HepG2 (cell line): Measurements from ENCODE around the gene COL27A1. TPM values are rescaled to one million over a fixed set of nuclear protein-coding genes. Genes with fewer than 3 reads are reported as not detected.

Source experiments
- ATAC-seq: fragments of 200-7000 bp; cut with Tn5 transposase; 3 replicates; pipeline ENCODE4 v1.9.1; 2020; ENCODE audit warnings: mild to moderate bottlenecking, moderate library complexity
- BruUV-seq: library from RNA; stranded (reverse); fragments of 400-500 nt; replicated peaks from 2 replicates; lab custom pipeline; 2021; lab: Mats Ljungman, UMichigan
- CTCF ChIA-PET: fragments of 300-600 bp; formaldehyde crosslinking; extraction: SDS; loops from one replicate; lab custom pipeline; 2021; ENCODE audit warnings: low total read pairs, inconsistent platforms, low intra/inter-chr PET ratio; lab: Yijun Ruan, JAX
- POLR2A ChIA-PET: fragments of 350-600 bp; sonication (Branson Sonifier 250); formaldehyde crosslinking; loops from one replicate; lab custom pipeline; 2020; ENCODE audit warnings: antibody characterized with exemption, inconsistent platforms; lab: Yijun Ruan, JAX
- DNase-seq: peaks from one replicate; pipeline ENCODE4 v3.0.0-alpha.2; 2015; ENCODE audit warnings: low spot score
- FAIRE-seq: peaks from 3 replicates; lab custom pipeline; 2011; peaks lifted over from hg19 to GRCh38; lab: Jason Lieb, UNC
- H2AFZ ChIP-seq: one replicate; pipeline ENCODE4 v1.6.1; 2011; ENCODE audit warnings: low read length, inconsistent platforms
- H3K27ac ChIP-seq: fragments of 300-600 bp; 3 replicates; pipeline ENCODE4 v1.8.0; 2011; ENCODE audit warnings: mixed run types, mild to moderate bottlenecking, mixed read lengths, low read length, inconsistent platforms; ENCODE audit not compliant: insufficient read depth; ENCODE audit errors: extremely low read length
- H3K27me3 ChIP-seq, 2 experiments: fragments of 200-600 bp in 1 of 2; 2 replicates in 1 of 2; 3 replicates in 1 of 2; pipeline versions ENCODE4 v1.6.0 to v1.8.0; 2011; ENCODE audit warnings: low read length in 2 of 2, mild to moderate bottlenecking in 2 of 2, moderate library complexity in 2 of 2, inconsistent platforms in 1 of 2; ENCODE audit not compliant: insufficient read depth in 2 of 2, control insufficient read depth in 1 of 2
- H3K36me3 ChIP-seq, 2 experiments: fragments of 200-600 bp in 1 of 2; replicated peaks in 1 of 2; 2 replicates in 1 of 2; 3 replicates in 1 of 2; pipeline versions ENCODE4 v1.5.1 to v1.8.0; 2011; ENCODE audit warnings: low read length in 2 of 2, inconsistent platforms in 1 of 2; ENCODE audit not compliant: insufficient read depth in 2 of 2, control insufficient read depth in 1 of 2
- H3K4me1 ChIP-seq: 2 replicates; pipeline ENCODE4 v1.5.1; 2012; ENCODE audit warnings: low read length, inconsistent platforms; ENCODE audit not compliant: insufficient read depth
- H3K4me2 ChIP-seq: 2 replicates; pipeline ENCODE4 v1.6.0; 2011; ENCODE audit warnings: low read depth, low read length, inconsistent platforms
- H3K4me3 ChIP-seq, 3 experiments: fragments of 200-600 bp in 1 of 3; sonication (generic), shearing (Covaris generic) in 1 of 3; replicated peaks in 1 of 3; 2 replicates each; pipeline ENCODE4 v1.5.1; 2011 to 2016; ENCODE audit warnings: low read length in 3 of 3, inconsistent platforms in 2 of 3, low read depth in 2 of 3, mild to moderate bottlenecking in 2 of 3, control low read depth in 1 of 3, mixed read lengths in 1 of 3; ENCODE audit not compliant: insufficient read depth in 1 of 3
- H3K79me2 ChIP-seq: one replicate; pipeline ENCODE4 v1.6.1; 2011; ENCODE audit warnings: low read length, inconsistent platforms; ENCODE audit not compliant: insufficient read depth
- H3K9ac ChIP-seq: 2 replicates; pipeline ENCODE4 v1.6.0; 2011; ENCODE audit warnings: mild to moderate bottlenecking, low read depth, low read length, inconsistent platforms; ENCODE audit not compliant: insufficient read depth
- H3K9me3 ChIP-seq: 2 replicates; pipeline ENCODE4 v1.5.1; 2012; ENCODE audit warnings: mild to moderate bottlenecking, low read length
- H4K20me1 ChIP-seq: 2 replicates; pipeline ENCODE4 v1.6.0; 2011; ENCODE audit warnings: inconsistent platforms, mild to moderate bottlenecking, low read length, moderate library complexity; ENCODE audit not compliant: insufficient read depth
- ATF7 ChIP-seq, 2 experiments: fragments of 450-650 bp in 1 of 2; sonication (generic) in 1 of 2; formaldehyde crosslinking in 1 of 2; IDR thresholded peaks; 2 replicates each; pipeline versions ENCODE4 v1.4.0 to v1.6.1; 2016 to 2020; ENCODE audit warnings: antibody characterized with exemption in 1 of 2, mild to moderate bottlenecking in 1 of 2, missing genetic modification reagents in 1 of 2
- BCL6 ChIP-seq: IDR thresholded peaks from 2 replicates; pipeline ENCODE4 v1.6.1; 2016; ENCODE audit warnings: missing genetic modification reagents, missing compliant biosample characterization
- CREB1 ChIP-seq, 2 experiments: fragments of 450-650 bp in 1 of 2; IDR thresholded peaks; 2 replicates each; pipeline ENCODE4 v1.6.1; 2016 to 2017; ENCODE audit warnings: control low read depth in 1 of 2, mild to moderate bottlenecking in 1 of 2, missing compliant biosample characterization in 1 of 2, missing genetic modification characterization in 1 of 2
- PHF8 ChIP-seq: sonication (generic); formaldehyde crosslinking; IDR thresholded peaks from 2 replicates; pipeline ENCODE4 v1.5.0; 2020; ENCODE audit warnings: missing genetic modification reagents
- SAP130 ChIP-seq: IDR thresholded peaks from 2 replicates; pipeline ENCODE4 v1.6.1; 2016; ENCODE audit warnings: low read depth
- ZBTB21 ChIP-seq: sonication (generic); formaldehyde crosslinking; IDR thresholded peaks from 2 replicates; pipeline ENCODE4 v1.4.0; 2020; ENCODE audit warnings: missing genetic modification reagents
- ZFP36 ChIP-seq: fragments of 150-350 bp; IDR thresholded peaks from 2 replicates; pipeline ENCODE4 v1.6.1; 2018; ENCODE audit warnings: borderline replicate concordance, low read length, low read depth; ENCODE audit not compliant: partially characterized antibody
- ZNF292 ChIP-seq: sonication (generic); formaldehyde crosslinking; IDR thresholded peaks from 2 replicates; pipeline ENCODE4 v1.8.1; 2022; ENCODE audit warnings: mild to moderate bottlenecking, low read depth, missing genetic modification reagents, borderline replicate concordance
- ZNF34 ChIP-seq: sonication (generic); formaldehyde crosslinking; IDR thresholded peaks from 2 replicates; pipeline ENCODE4 v1.4.0; 2020; ENCODE audit warnings: mild to moderate bottlenecking, missing genetic modification reagents, borderline replicate concordance
- ZNF598 ChIP-seq: sonication (generic); formaldehyde crosslinking; IDR thresholded peaks from 2 replicates; pipeline ENCODE4 v1.5.1; 2020; ENCODE audit warnings: mild to moderate bottlenecking, missing genetic modification reagents, borderline replicate concordance
- ZNF687 ChIP-seq: sonication (generic); formaldehyde crosslinking; IDR thresholded peaks from 2 replicates; pipeline ENCODE4 v1.5.1; 2020; ENCODE audit warnings: mild to moderate bottlenecking, missing genetic modification reagents, moderate library complexity
- WGBS: methylation state at CpG from one replicate; pipeline ENCODE4 v1.1.6; 2017; ENCODE audit warnings: low lambda C conversion rate; 5-methylcytosine and 5-hydroxymethylcytosine counted together
- in situ Hi-C: cut with HindIII; loops from 2 replicates; pipeline ENCODE4 v1.10.0; 2017; ENCODE audit warnings: low pct_unique_long_range_greater_than_20kb; ENCODE audit not compliant: extremely low pct_ligation_motif_present
- intact Hi-C: fragments of 100-400 bp; cut with micrococcal nuclease; formaldehyde crosslinking; loops from one replicate; pipeline ENCODE4 v1.10.0; 2022; ENCODE audit not compliant: unreplicated experiment
- polyA plus RNA-seq, 8 experiments: library from polyadenylated mRNA; depleted of rRNA in 3 of 8; stranded (reverse) in 7 of 8; unstranded in 1 of 8; fragments of >200 nt; fragmentation: Illumina TruSeq in 4 of 8; extraction: Trizol in 4 of 8; gene quantifications; 2 replicates each; pipeline versions ENCODE4 v1.2.1 to v1.2.3, GENCODE V29; 2011 to 2016; ENCODE audit warnings: low read depth in 4 of 8, missing spikeins in 1 of 8, mixed read lengths in 1 of 8; ENCODE audit not compliant: insufficient read depth in 1 of 8
- total RNA-seq, 5 experiments: library from RNA; depleted of rRNA; stranded (reverse); fragments of >200 nt; fragmentation: Illumina TruSeq; extraction: Trizol; gene quantifications; 2 replicates each; pipeline ENCODE4 v1.2.3, GENCODE V29; 2016; ENCODE audit warnings: low read depth in 1 of 5

COL27A1 gene
- total and polyA plus RNA-seq, 2 of the 13 experiments (the other 11 are each of a cell fraction or from before 2014, with no cell fraction given) = 71.3 to 89.1 TPM

GRCh38 chr9:114115654-114116125, 39.6 kb upstream of the COL27A1 start:
- TF ChIP-seq CREB1 (IDR thresholded peaks at IDR 0.05) = 0 out of 2 replicates have a peak, but pooled peaks have one; percentile 20
- TF ChIP-seq CREB1 (CRISPR knock-in tag; IDR thresholded peaks at IDR 0.05) = no peak
- peak; percentile 37; the same call in 1 of the 2 replicates for TF ChIP-seq ZBTB21 (CRISPR knock-in tag)
- TF ChIP-seq ZNF598 (CRISPR knock-in tag) = 0 out of 2 replicates have a peak, but pooled peaks have one; percentile 38
- TF ChIP-seq BCL6 (CRISPR knock-in tag) = peak; percentile 31
- no peak for TF ChIP-seq ATF7 (IDR thresholded peaks at IDR 0.05)
- TF ChIP-seq ATF7 (CRISPR knock-in tag; IDR thresholded peaks at IDR 0.05) = no peak
- BruUV-seq = no TSS peak

GRCh38 chr9:114116126-114116747, 39.1 kb upstream of the COL27A1 start:
- no peaks in the 10 kb centered on the region for H4K20me1 ChIP-seq
- H3K27me3 ChIP-seq = no peaks in the 10 kb centered on the region
- no peaks in the 10 kb centered on the region for H3K9me3 ChIP-seq
- in situ Hi-C loops = no loop called here
- ChIA-PET POLR2A (interaction anchor here (0.9 to 5.6 kb wide), 5 partner anchors 8 to 60 kb away, joined by 3 to 87 read pairs (median 12); partner anchors contain the start of gene COL27A1), CTCF (no interaction called here)
- no peak overlapping the region for H2AFZ ChIP-seq
- peak overlapping the region; percentile 16; the same call in 1 of the 2 replicates for H3K9ac ChIP-seq
- FAIRE-seq (peak; percentile 76), ATAC-seq (no peak), DNase-seq (no peak)
- 16% methylated on average over 8 of the region's 12 CpGs for WGBS
- H3K27ac ChIP-seq = no peak overlapping the region
- H3K4me2 ChIP-seq = peak overlapping the region; percentile 64
- H3K4me3 ChIP-seq = peak overlapping the region in 1 of 3 experiments; percentile 27; a peak in 1 of 6 replicates
- H3K4me1 ChIP-seq = peaks cover 87% of the 10 kb centered on the region
- H3K36me3 ChIP-seq = no peaks in the 10 kb centered on the region
- intact Hi-C loops = no loop called here
- no peaks in the 10 kb centered on the region for H3K79me2 ChIP-seq
- no TSS peak for BruUV-seq
- TF ChIP-seq ZNF34 (CRISPR knock-in tag) (no peak), ZFP36 (no peak), ZNF687 (CRISPR knock-in tag) (peak; percentile 62), PHF8 (0 out of 2 replicates have a peak, but pooled peaks have one; percentile 12), ZNF292 (peak; percentile 62; the same call in 1 of the 2 replicates), SAP130 (CRISPR knock-in tag) (0 out of 2 replicates have a peak, but pooled peaks have one; percentile 24)

More at GRCh38 chr9:114115654-114116125, 39.6 kb upstream of the COL27A1 start:
- no peak overlapping the region for H3K27ac ChIP-seq
- H3K79me2 ChIP-seq = no peaks in the 10 kb centered on the region
- no peaks in the 10 kb centered on the region for H3K9me3 ChIP-seq
- 9% methylated on average over 8 of the region's 9 CpGs for WGBS
- peak overlapping the region; percentile 64 for H3K4me2 ChIP-seq
- no peak overlapping the region for H2AFZ ChIP-seq
- ATAC-seq = no peak
- in situ Hi-C loops (no loop called here), intact Hi-C loops (no loop called here)
- H3K36me3 ChIP-seq = no peaks in the 10 kb centered on the region
- CTCF ChIA-PET = no interaction called here
- H3K4me3 ChIP-seq = peak overlapping the region in 1 of 3 experiments; percentile 27; a peak in 1 of 6 replicates
- H3K4me1 ChIP-seq = peaks cover 85% of the 10 kb centered on the region
- peak; percentile 61 for FAIRE-seq
- POLR2A ChIA-PET = interaction anchor here (1.5 to 5.6 kb wide), 4 partner anchors 24 to 60 kb away, joined by 6 to 87 read pairs (median 44); partner anchors contain the start of gene COL27A1
- no peaks in the 10 kb centered on the region for H4K20me1 ChIP-seq
- no peaks in the 10 kb centered on the region for H3K27me3 ChIP-seq
- H3K9ac ChIP-seq = peak overlapping the region; percentile 16; the same call in 1 of the 2 replicates
- peak; percentile 60 for DNase-seq
